HepG2 (cell line): ENCODE results near the gene MTCH2. TPM values are rescaled to one million over a fixed set of nuclear protein-coding genes. Genes with fewer than 3 reads are reported as not detected.

Source experiments
- CBFB ChIP-seq: sonication (generic); formaldehyde crosslinking; IDR thresholded peaks from 2 replicates; pipeline ENCODE4 v1.4.0; 2020; ENCODE audit warnings: missing genetic modification reagents
- HMG20A ChIP-seq: IDR thresholded peaks from 2 replicates; pipeline ENCODE4 v1.6.1; 2016; ENCODE audit warnings: borderline replicate concordance
- KLF12 ChIP-seq: sonication (generic); formaldehyde crosslinking; IDR thresholded peaks from 2 replicates; pipeline ENCODE4 v1.4.0; 2020; ENCODE audit warnings: missing genetic modification reagents, borderline replicate concordance
- NCOA2 ChIP-seq: sonication (generic); formaldehyde crosslinking; IDR thresholded peaks from 2 replicates; pipeline ENCODE4 v1.8.0; 2022; ENCODE audit warnings: inconsistent platforms
- POGK ChIP-seq: sonication (generic); formaldehyde crosslinking; conservative IDR thresholded peaks from 2 replicates; pipeline ENCODE4 v1.8.0; 2022; ENCODE audit warnings: mild to moderate bottlenecking, moderate library complexity, missing genetic modification reagents
- SP1 ChIP-seq, 2 experiments: fragments of 450-650 bp in 1 of 2; sonication (generic) in 1 of 2; formaldehyde crosslinking in 1 of 2; IDR thresholded peaks; 2 replicates each; pipeline versions ENCODE4 v1.4.0 to v1.6.1; 2016 to 2020; ENCODE audit warnings: missing genetic modification reagents in 1 of 2
- SRY ChIP-seq: sonication (generic); formaldehyde crosslinking; IDR thresholded peaks from 2 replicates; pipeline ENCODE4 v1.8.0; 2022; ENCODE audit warnings: mild to moderate bottlenecking, missing genetic modification reagents
- TEAD3 ChIP-seq: optimal IDR thresholded peaks from 2 replicates; pipeline ENCODE3; 2016; ENCODE audit warnings: borderline replicate concordance
- ZBTB8A ChIP-seq: sonication (generic); formaldehyde crosslinking; IDR thresholded peaks from 2 replicates; pipeline ENCODE4 v1.4.0; 2020; ENCODE audit warnings: mild to moderate bottlenecking, low read depth, missing genetic modification reagents, borderline replicate concordance
- ZFP36L1 ChIP-seq: sonication (generic); formaldehyde crosslinking; IDR thresholded peaks from 2 replicates; pipeline ENCODE4 v1.8.0; 2022; ENCODE audit warnings: mild to moderate bottlenecking, missing genetic modification reagents, moderate library complexity
- ZNF205 ChIP-seq: IDR thresholded peaks from 2 replicates; pipeline ENCODE4 v1.6.1; 2018; ENCODE audit warnings: missing biosample characterization, missing genetic modification reagents
- ZNF317 ChIP-seq: sonication (generic); formaldehyde crosslinking; IDR thresholded peaks from 2 replicates; pipeline ENCODE4 v1.5.0; 2020; ENCODE audit warnings: mild to moderate bottlenecking, missing genetic modification reagents
- ZNF414 ChIP-seq: sonication (generic); formaldehyde crosslinking; IDR thresholded peaks from 2 replicates; pipeline ENCODE4 v1.5.0; 2020; ENCODE audit warnings: missing genetic modification reagents
- ZSCAN31 ChIP-seq: sonication (generic); formaldehyde crosslinking; IDR thresholded peaks from 2 replicates; pipeline ENCODE4 v1.5.0; 2020; ENCODE audit warnings: low read depth, mild to moderate bottlenecking, missing genetic modification reagents
- polyA plus RNA-seq, 8 experiments: library from polyadenylated mRNA; depleted of rRNA in 3 of 8; stranded (reverse) in 7 of 8; unstranded in 1 of 8; fragments of >200 nt; fragmentation: Illumina TruSeq in 4 of 8; extraction: Trizol in 4 of 8; gene quantifications; 2 replicates each; pipeline versions ENCODE4 v1.2.1 to v1.2.3, GENCODE V29; 2011 to 2016; ENCODE audit warnings: low read depth in 4 of 8, missing spikeins in 1 of 8, mixed read lengths in 1 of 8; ENCODE audit not compliant: insufficient read depth in 1 of 8
- total RNA-seq, 5 experiments: library from RNA; depleted of rRNA; stranded (reverse); fragments of >200 nt; fragmentation: Illumina TruSeq; extraction: Trizol; gene quantifications; 2 replicates each; pipeline ENCODE4 v1.2.3, GENCODE V29; 2016; ENCODE audit warnings: low read depth in 1 of 5
- TF ChIP-seq, protein P1 (sequence below): sonication (generic); formaldehyde crosslinking; IDR thresholded peaks from 2 replicates; pipeline ENCODE4 v1.4.0; 2020; ENCODE audit warnings: missing genetic modification reagents
- TF ChIP-seq, protein P2 (sequence below): sonication (generic); formaldehyde crosslinking; IDR thresholded peaks from 2 replicates; pipeline ENCODE4 v1.4.0; 2020; ENCODE audit warnings: missing genetic modification reagents, mild to moderate bottlenecking, borderline replicate concordance
- TF ChIP-seq, protein P3 (sequence below): sonication (generic); formaldehyde crosslinking; IDR thresholded peaks from 2 replicates; pipeline ENCODE4 v1.8.0; 2022; ENCODE audit warnings: missing genetic modification reagents, mild to moderate bottlenecking, moderate library complexity, borderline replicate concordance

Gene MTCH2
- total and polyA plus RNA-seq, 2 of the 13 experiments (the other 11 are each of a cell fraction or from before 2014, with no cell fraction given), result 112 to 272 TPM

DNA sequence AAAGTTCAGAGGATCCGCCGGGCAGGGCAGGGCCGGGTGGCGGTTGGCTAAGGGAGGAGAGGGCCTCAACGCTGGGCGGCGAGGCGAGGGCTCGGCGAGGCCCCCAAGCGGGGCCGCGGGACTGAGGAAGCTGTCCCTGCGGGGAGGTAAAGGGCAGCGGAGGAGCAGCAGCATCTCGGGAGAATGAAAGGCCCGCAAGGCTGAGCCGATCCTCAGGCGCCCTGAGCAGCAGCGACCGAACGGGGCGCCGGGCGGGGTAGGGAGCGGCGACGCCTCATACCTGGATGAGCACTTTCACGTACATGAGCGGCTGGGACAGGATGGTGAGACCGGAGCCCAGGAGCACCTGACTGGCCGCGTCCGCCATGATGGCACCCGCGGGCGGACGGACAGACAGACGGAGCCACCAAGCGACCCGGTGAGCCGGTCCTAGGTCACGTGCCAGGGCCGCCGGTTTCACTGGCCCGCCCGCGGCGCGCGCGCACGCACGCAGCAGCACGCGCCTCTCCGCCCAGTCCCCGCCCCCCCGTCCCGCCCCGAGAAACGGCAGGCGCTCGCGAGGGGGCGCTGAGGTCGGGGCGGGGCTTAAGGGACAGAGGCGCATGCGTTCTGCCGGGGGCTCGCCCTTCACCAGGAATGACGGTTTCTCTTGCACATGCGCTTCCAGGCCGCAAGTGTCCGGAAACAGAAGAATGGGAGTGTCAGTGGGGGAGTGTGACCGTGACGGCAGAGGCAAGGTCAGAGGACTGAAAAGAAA, at the start of gene MTCH2 (continued):
- TF ChIP-seq ZNF414 (CRISPR knock-in tag), result 0 out of 2 replicates have a peak, but pooled peaks have one; percentile 51
- peak; percentile 80; the same call in 1 of the 2 replicates for TF ChIP-seq ZNF317 (CRISPR knock-in tag)
- peak; percentile 97 for TF ChIP-seq POGK (CRISPR knock-in tag)
- peak; percentile 77 for TF ChIP-seq TEAD3 (CRISPR knock-in tag)
- TF ChIP-seq, protein P1, sequence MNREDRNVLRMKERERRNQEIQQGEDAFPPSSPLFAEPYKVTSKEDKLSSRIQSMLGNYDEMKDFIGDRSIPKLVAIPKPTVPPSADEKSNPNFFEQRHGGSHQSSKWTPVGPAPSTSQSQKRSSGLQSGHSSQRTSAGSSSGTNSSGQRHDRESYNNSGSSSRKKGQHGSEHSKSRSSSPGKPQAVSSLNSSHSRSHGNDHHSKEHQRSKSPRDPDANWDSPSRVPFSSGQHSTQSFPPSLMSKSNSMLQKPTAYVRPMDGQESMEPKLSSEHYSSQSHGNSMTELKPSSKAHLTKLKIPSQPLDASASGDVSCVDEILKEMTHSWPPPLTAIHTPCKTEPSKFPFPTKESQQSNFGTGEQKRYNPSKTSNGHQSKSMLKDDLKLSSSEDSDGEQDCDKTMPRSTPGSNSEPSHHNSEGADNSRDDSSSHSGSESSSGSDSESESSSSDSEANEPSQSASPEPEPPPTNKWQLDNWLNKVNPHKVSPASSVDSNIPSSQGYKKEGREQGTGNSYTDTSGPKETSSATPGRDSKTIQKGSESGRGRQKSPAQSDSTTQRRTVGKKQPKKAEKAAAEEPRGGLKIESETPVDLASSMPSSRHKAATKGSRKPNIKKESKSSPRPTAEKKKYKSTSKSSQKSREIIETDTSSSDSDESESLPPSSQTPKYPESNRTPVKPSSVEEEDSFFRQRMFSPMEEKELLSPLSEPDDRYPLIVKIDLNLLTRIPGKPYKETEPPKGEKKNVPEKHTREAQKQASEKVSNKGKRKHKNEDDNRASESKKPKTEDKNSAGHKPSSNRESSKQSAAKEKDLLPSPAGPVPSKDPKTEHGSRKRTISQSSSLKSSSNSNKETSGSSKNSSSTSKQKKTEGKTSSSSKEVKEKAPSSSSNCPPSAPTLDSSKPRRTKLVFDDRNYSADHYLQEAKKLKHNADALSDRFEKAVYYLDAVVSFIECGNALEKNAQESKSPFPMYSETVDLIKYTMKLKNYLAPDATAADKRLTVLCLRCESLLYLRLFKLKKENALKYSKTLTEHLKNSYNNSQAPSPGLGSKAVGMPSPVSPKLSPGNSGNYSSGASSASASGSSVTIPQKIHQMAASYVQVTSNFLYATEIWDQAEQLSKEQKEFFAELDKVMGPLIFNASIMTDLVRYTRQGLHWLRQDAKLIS (CRISPR knock-in tag), result peak; percentile 78
- peak; percentile 75; the same call in 1 of the 2 replicates for TF ChIP-seq KLF12
- TF ChIP-seq, protein P2, sequence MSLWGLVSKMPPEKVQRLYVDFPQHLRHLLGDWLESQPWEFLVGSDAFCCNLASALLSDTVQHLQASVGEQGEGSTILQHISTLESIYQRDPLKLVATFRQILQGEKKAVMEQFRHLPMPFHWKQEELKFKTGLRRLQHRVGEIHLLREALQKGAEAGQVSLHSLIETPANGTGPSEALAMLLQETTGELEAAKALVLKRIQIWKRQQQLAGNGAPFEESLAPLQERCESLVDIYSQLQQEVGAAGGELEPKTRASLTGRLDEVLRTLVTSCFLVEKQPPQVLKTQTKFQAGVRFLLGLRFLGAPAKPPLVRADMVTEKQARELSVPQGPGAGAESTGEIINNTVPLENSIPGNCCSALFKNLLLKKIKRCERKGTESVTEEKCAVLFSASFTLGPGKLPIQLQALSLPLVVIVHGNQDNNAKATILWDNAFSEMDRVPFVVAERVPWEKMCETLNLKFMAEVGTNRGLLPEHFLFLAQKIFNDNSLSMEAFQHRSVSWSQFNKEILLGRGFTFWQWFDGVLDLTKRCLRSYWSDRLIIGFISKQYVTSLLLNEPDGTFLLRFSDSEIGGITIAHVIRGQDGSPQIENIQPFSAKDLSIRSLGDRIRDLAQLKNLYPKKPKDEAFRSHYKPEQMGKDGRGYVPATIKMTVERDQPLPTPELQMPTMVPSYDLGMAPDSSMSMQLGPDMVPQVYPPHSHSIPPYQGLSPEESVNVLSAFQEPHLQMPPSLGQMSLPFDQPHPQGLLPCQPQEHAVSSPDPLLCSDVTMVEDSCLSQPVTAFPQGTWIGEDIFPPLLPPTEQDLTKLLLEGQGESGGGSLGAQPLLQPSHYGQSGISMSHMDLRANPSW, result peak; percentile 81; the same call in 1 of the 2 replicates
- TF ChIP-seq ZFP36L1 (CRISPR knock-in tag), result no peak
- TF ChIP-seq ZSCAN31 (CRISPR knock-in tag), result peak; percentile 87
- TF ChIP-seq CBFB (CRISPR knock-in tag), result peak; percentile 46; the same call in 1 of the 2 replicates
- peak; percentile 34; the same call in 1 of the 2 replicates for TF ChIP-seq NCOA2 (CRISPR knock-in tag)
- TF ChIP-seq, protein P3, sequence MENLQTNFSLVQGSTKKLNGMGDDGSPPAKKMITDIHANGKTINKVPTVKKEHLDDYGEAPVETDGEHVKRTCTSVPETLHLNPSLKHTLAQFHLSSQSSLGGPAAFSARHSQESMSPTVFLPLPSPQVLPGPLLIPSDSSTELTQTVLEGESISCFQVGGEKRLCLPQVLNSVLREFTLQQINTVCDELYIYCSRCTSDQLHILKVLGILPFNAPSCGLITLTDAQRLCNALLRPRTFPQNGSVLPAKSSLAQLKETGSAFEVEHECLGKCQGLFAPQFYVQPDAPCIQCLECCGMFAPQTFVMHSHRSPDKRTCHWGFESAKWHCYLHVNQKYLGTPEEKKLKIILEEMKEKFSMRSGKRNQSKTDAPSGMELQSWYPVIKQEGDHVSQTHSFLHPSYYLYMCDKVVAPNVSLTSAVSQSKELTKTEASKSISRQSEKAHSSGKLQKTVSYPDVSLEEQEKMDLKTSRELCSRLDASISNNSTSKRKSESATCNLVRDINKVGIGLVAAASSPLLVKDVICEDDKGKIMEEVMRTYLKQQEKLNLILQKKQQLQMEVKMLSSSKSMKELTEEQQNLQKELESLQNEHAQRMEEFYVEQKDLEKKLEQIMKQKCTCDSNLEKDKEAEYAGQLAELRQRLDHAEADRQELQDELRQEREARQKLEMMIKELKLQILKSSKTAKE, result no peak
- TF ChIP-seq ZBTB8A (CRISPR knock-in tag), result no peak
- peak; percentile 82 for TF ChIP-seq ZNF205 (CRISPR knock-in tag)
- TF ChIP-seq SP1 (IDR thresholded peaks at IDR 0.05), result no peak
- TF ChIP-seq SP1 (CRISPR knock-in tag; IDR thresholded peaks at IDR 0.05), result peak; percentile 92
- 0 out of 2 replicates have a peak, but pooled peaks have one; percentile 79 for TF ChIP-seq SRY (CRISPR knock-in tag)
- TF ChIP-seq HMG20A, result peak; percentile 44; the same call in 1 of the 2 replicates
